Left lung (tissue), 10 donors: ENCODE data around the gene LACTB. TPM values are rescaled to one million over a fixed set of nuclear protein-coding genes. Genes with fewer than 3 reads are reported as not detected.

Source experiments
- ATAC-seq: fragments of 200-7000 bp; cut with Tn5 transposase; one replicate; pipeline ENCODE4 v1.9.1; 2020; ENCODE audit warnings: moderate library complexity
- DNase-seq, 4 donors: peaks; one replicate each; pipeline ENCODE4 v3.0.0-alpha.2; 2013 to 2020
- H3K27ac ChIP-seq, 2 donors: fragments of 200-600 bp; sonication (generic) in 1 of 2; one replicate each; pipeline versions ENCODE4 v1.5.0 to v1.8.0; 2020 to 2021
- H3K27me3 ChIP-seq, 2 donors: fragments of 200-600 bp; sonication (generic) in 1 of 2; one replicate each; pipeline versions ENCODE4 v1.5.0 to v1.8.0; 2020 to 2021
- H3K36me3 ChIP-seq, 2 donors: fragments of 200-600 bp; sonication (generic) in 1 of 2; one replicate each; pipeline versions ENCODE4 v1.5.0 to v1.8.0; 2020 to 2021
- H3K4me1 ChIP-seq, 2 donors: fragments of 200-600 bp; one replicate each; pipeline ENCODE4 v1.8.0; 2021
- H3K4me3 ChIP-seq, 2 donors: fragments of 200-600 bp; sonication (generic) in 1 of 2; one replicate each; pipeline versions ENCODE4 v1.5.0 to v1.8.0; 2020 to 2021; ENCODE audit warnings: mild to moderate bottlenecking in 1 of 2
- H3K9me3 ChIP-seq, 2 donors: fragments of 200-600 bp; sonication (generic) in 1 of 2; one replicate each; pipeline versions ENCODE4 v1.5.0 to v1.8.0; 2020 to 2021
- intact Hi-C, 2 donors: fragments of 100-400 bp; cut with DNase I; formaldehyde crosslinking; loops; one replicate each; pipeline versions ENCODE4 v1.11.2 to v1.14.2; 2022
- polyA plus RNA-seq, 6 donors: library from polyadenylated mRNA; unstranded; fragments of 120-200 nt; gene quantifications; one replicate each; pipeline ENCODE4 v1.2.1, GENCODE V29; 2013; ENCODE audit not compliant: insufficient read length in 6 of 6
- total RNA-seq, 2 donors: library from RNA; stranded (reverse); fragmentation: NEBNext Ultra II Directional; extraction: Animal tissue kit (Norgen Biotek cat#: 25700); gene quantifications; one replicate each; pipeline ENCODE4 v1.2.1, GENCODE V29; 2021
- TF ChIP-seq, protein P1 (sequence below), 2 donors: fragments of 200-600 bp; sonication (generic) in 1 of 2; IDR thresholded peaks; one replicate each; pipeline versions ENCODE4 v1.5.0 to v1.8.0; 2021; ENCODE audit warnings: antibody characterized with exemption in 2 of 2
- donor health status: DM: no; HTN: yes; CAD: no.
- donor health status: DM: no; HTN: no; CAD: no.

The LACTB gene
- total and polyA plus RNA-seq, 8 donors, result 17.9 to 41.8 (median 19.9) TPM

DNA sequence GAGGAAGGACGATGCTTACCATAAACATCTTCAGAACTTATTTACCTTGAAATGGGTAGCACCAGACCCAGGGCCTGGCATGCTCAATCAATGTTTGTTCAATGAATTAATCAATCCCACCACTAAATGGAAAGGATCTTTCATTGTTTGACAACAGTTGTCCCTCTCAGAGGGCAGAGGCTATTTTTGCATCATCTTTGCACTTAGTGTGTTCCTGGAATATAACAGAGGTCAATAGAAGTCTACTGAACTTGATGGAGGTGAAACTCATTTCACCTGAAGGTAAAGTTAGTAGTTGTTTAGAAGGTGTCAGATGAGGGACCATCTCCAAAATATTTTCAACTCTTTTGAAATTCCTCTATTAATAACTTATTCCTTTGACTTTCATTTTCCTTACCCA lies 36.9 kb upstream of the LACTB start:
- Histone ChIP-seq H3K9me3 (no peaks in the 10 kb centered on the region), H3K4me1 (peaks cover 4 to 16% of the 10 kb centered on the region in 2 donors), H3K27me3 (no peaks in the 10 kb centered on the region), H3K27ac (no peak overlapping the region), H3K4me3 (no peak overlapping the region), H3K36me3 (no peaks in the 10 kb centered on the region)
- TF ChIP-seq, protein P1, sequence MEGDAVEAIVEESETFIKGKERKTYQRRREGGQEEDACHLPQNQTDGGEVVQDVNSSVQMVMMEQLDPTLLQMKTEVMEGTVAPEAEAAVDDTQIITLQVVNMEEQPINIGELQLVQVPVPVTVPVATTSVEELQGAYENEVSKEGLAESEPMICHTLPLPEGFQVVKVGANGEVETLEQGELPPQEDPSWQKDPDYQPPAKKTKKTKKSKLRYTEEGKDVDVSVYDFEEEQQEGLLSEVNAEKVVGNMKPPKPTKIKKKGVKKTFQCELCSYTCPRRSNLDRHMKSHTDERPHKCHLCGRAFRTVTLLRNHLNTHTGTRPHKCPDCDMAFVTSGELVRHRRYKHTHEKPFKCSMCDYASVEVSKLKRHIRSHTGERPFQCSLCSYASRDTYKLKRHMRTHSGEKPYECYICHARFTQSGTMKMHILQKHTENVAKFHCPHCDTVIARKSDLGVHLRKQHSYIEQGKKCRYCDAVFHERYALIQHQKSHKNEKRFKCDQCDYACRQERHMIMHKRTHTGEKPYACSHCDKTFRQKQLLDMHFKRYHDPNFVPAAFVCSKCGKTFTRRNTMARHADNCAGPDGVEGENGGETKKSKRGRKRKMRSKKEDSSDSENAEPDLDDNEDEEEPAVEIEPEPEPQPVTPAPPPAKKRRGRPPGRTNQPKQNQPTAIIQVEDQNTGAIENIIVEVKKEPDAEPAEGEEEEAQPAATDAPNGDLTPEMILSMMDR (IDR thresholded peaks at IDR 0.05), result no peak
- DNase-seq, result no peak
- intact Hi-C loops, result loop anchor here in 1 of 2 donors (10.0 kb wide), 1 partner anchor 300 kb away; no protein-coding TSS in a partner anchor
- ATAC-seq, result no peak

- ATAC-seq, result no peak
- intact Hi-C loops, result loop anchor here in 1 of 2 donors (10.0 kb wide), 1 partner anchor 300 kb away; no protein-coding TSS in a partner anchor
- H3K36me3 ChIP-seq, result no peaks in the 10 kb centered on the region
- no peak overlapping the region for H3K4me3 ChIP-seq
- H3K27ac ChIP-seq, result no peak overlapping the region
- TF ChIP-seq, protein P1 (IDR thresholded peaks at IDR 0.05), result no peak
- H3K27me3 ChIP-seq, result no peaks in the 10 kb centered on the region
- H3K4me1 ChIP-seq, result peaks cover 4 to 16% of the 10 kb centered on the region in 2 donors
- H3K9me3 ChIP-seq, result no peaks in the 10 kb centered on the region
- no peak for DNase-seq
Measured at GRCh38 chr15:63085289-63085688, 36.4 kb upstream of the LACTB start.

DNA sequence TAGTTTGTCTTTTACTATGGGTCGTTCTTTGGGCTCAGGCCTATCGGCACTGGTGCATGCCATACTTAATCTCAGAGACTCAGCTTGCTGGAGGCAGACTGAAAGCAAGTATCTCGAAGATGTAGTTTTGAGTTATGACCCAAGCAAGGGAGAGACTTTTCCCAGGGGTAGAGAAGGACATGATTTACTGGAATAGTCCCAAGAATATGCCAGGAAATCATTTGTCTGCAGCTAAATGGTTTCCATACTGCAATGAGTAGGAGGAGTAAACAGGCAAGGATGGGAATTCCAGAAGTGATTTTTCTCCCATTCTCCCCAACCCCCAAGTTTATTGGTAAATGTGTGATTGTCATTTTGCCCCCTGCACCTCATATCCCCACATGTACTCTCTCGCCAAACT lies 35.4 kb upstream of the LACTB start:
- ATAC-seq, result no peak
- Histone ChIP-seq H3K27ac (no peak overlapping the region), H3K36me3 (no peaks in the 10 kb centered on the region), H3K4me1 (peaks cover 4 to 16% of the 10 kb centered on the region in 2 donors), H3K27me3 (no peaks in the 10 kb centered on the region), H3K9me3 (no peaks in the 10 kb centered on the region), H3K4me3 (no peak overlapping the region)
- DNase-seq, result no peak
- TF ChIP-seq, protein P1 (IDR thresholded peaks at IDR 0.05), result no peak
- intact Hi-C loops, result loop anchor here in 1 of 2 donors (10.0 kb wide), 1 partner anchor 301 kb away; no protein-coding TSS in a partner anchor

GRCh38 chr15:63086947-63087346 lies 34.7 kb upstream of the LACTB start:
- Histone ChIP-seq H3K4me3 (no peak overlapping the region), H3K4me1 (peaks cover 4 to 16% of the 10 kb centered on the region in 2 donors), H3K36me3 (no peaks in the 10 kb centered on the region), H3K9me3 (no peaks in the 10 kb centered on the region), H3K27me3 (no peaks in the 10 kb centered on the region), H3K27ac (no peak overlapping the region)
- TF ChIP-seq, protein P1 (IDR thresholded peaks at IDR 0.05), result no peak
- ATAC-seq, result no peak
- DNase-seq, result no peak
- intact Hi-C loops, result loop anchor here in 1 of 2 donors (10.0 kb wide), 1 partner anchor 302 kb away; no protein-coding TSS in a partner anchor

DNA sequence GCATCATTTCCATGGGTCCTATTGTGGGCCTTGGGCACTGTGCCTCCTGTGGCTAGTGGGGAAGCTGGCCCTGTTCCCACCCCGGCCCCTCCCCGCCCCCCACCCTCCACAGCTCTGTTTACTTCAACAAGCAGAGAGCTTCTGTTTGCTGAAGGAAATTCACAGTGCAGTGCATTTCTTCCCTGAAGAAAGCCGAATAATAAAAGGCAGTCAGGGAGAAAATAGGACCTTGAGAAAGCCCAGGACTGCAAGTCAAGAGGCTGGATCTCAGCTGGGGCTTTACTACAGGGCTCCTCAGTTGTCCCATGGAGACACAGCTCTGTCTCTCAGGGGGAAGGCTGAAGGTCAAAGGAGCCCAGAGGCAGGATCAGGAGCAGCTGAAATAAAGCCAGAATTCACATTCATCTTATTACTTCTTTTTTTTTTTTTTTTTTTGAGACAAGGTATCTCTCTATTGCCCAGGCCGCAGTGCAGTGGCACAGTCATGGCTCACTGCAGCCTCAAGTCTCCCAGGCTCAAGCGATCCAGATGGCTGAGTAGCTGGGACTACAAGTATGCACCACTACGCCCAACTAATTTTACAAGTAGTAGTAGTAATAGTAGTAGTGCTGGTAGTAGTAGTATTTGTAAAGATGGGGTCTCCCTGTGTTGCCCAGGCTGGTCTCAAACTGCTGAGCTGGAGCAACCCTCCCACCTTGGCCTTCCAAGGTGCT lies 33.0 kb upstream of the LACTB start:
- no peak for DNase-seq
- H3K27ac ChIP-seq, result no peak overlapping the region
- H3K9me3 ChIP-seq, result no peaks in the 10 kb centered on the region
- ATAC-seq, result no peak
- no peak overlapping the region for H3K4me3 ChIP-seq
- H3K36me3 ChIP-seq, result no peaks in the 10 kb centered on the region
- intact Hi-C loops, result loop anchor here in 1 of 2 donors (10.0 kb wide), 1 partner anchor 304 kb away; no protein-coding TSS in a partner anchor
- TF ChIP-seq, protein P1 (IDR thresholded peaks at IDR 0.05), result no peak
- H3K4me1 ChIP-seq, result peaks cover 4 to 11% of the 10 kb centered on the region in 2 donors
- no peaks in the 10 kb centered on the region for H3K27me3 ChIP-seq
